HEK293 (cell line): Measurements from ENCODE around the gene RCSD1.
A peak's percentile ranks its signal among the peaks of the same experiment; 100 is the strongest.

Experiments
- BCL11B ChIP-seq: fragments of 450-650 bp; formaldehyde crosslinking; IDR thresholded peaks from 2 replicates; pipeline ENCODE4 v1.5.1; 2016; ENCODE audit warnings: low read depth, missing biosample characterization, missing genetic modification characterization
- FEZF1 ChIP-seq: fragments of 450-650 bp; formaldehyde crosslinking; IDR thresholded peaks from 2 replicates; pipeline ENCODE4 v1.5.1; 2016; ENCODE audit warnings: missing biosample characterization, missing genetic modification characterization
- GLI4 ChIP-seq: fragments of 450-650 bp; formaldehyde crosslinking; IDR thresholded peaks from 2 replicates; pipeline ENCODE4 v1.5.1; 2016; ENCODE audit warnings: missing biosample characterization, missing genetic modification characterization
- HOXC10 ChIP-seq: sonication (generic); formaldehyde crosslinking; IDR thresholded peaks from 2 replicates; pipeline ENCODE4 v1.8.1; 2023; ENCODE audit warnings: mild to moderate bottlenecking, missing genetic modification reagents
- HOXD13 ChIP-seq: sonication (generic); formaldehyde crosslinking; IDR thresholded peaks from 2 replicates; pipeline ENCODE4 v1.8.0; 2022; ENCODE audit warnings: missing genetic modification reagents, borderline replicate concordance
- TRIM28 ChIP-seq: IDR thresholded peaks from 2 replicates; pipeline ENCODE4 v1.6.1; 2011; ENCODE audit warnings: low read length, control low read depth, borderline replicate concordance
- ZNF112 ChIP-seq: fragments of 450-650 bp; formaldehyde crosslinking; IDR thresholded peaks from 2 replicates; pipeline ENCODE4 v1.5.0; 2017; ENCODE audit warnings: missing biosample characterization, missing genetic modification characterization
- ZNF155 ChIP-seq: fragments of 450-650 bp; formaldehyde crosslinking; IDR thresholded peaks from 2 replicates; pipeline ENCODE4 v1.5.1; 2016; ENCODE audit warnings: missing biosample characterization, missing genetic modification characterization
- ZNF350 ChIP-seq: fragments of 450-650 bp; formaldehyde crosslinking; IDR thresholded peaks from 2 replicates; pipeline ENCODE4 v1.5.0; 2017; ENCODE audit warnings: missing biosample characterization, mild to moderate bottlenecking, missing genetic modification characterization
- ZNF404 ChIP-seq: fragments of 450-650 bp; formaldehyde crosslinking; IDR thresholded peaks from 2 replicates; pipeline ENCODE4 v1.5.1; 2017; ENCODE audit warnings: missing biosample characterization, missing genetic modification characterization
- ZNF426 ChIP-seq: fragments of 450-650 bp; formaldehyde crosslinking; IDR thresholded peaks from 2 replicates; pipeline ENCODE4 v1.5.1; 2017; ENCODE audit warnings: missing biosample characterization, missing genetic modification characterization, mild to moderate bottlenecking, inconsistent platforms, moderate library complexity
- ZNF510 ChIP-seq: fragments of 450-650 bp; formaldehyde crosslinking; IDR thresholded peaks from 2 replicates; pipeline ENCODE4 v1.5.1; 2018; ENCODE audit warnings: mild to moderate bottlenecking, missing genetic modification characterization, missing biosample characterization; ENCODE audit not compliant: insufficient replicate concordance
- ZNF529 ChIP-seq: fragments of 450-650 bp; formaldehyde crosslinking; IDR thresholded peaks from 2 replicates; pipeline ENCODE4 v1.5.1; 2017; ENCODE audit warnings: missing genetic modification characterization, missing biosample characterization; ENCODE audit not compliant: insufficient replicate concordance
- ZNF544 ChIP-seq: fragments of 450-650 bp; formaldehyde crosslinking; IDR thresholded peaks from 2 replicates; pipeline ENCODE4 v1.5.0; 2017; ENCODE audit warnings: missing biosample characterization, missing genetic modification characterization
- ZNF548 ChIP-seq: fragments of 450-650 bp; formaldehyde crosslinking; IDR thresholded peaks from 2 replicates; pipeline ENCODE4 v1.5.1; 2016; ENCODE audit warnings: missing biosample characterization, missing genetic modification characterization
- ZNF76 ChIP-seq: fragments of 450-650 bp; formaldehyde crosslinking; IDR thresholded peaks from 2 replicates; pipeline ENCODE4; 2016; ENCODE audit warnings: low read depth, missing biosample characterization, missing genetic modification characterization, borderline replicate concordance
- ZNF777 ChIP-seq: fragments of 450-650 bp; formaldehyde crosslinking; IDR thresholded peaks from 2 replicates; pipeline ENCODE4 v1.5.1; 2017; ENCODE audit warnings: missing biosample characterization, missing genetic modification characterization, borderline replicate concordance
- TF ChIP-seq, protein P1 (sequence below): fragments of 450-650 bp; formaldehyde crosslinking; IDR thresholded peaks from 2 replicates; pipeline ENCODE4 v1.5.1; 2016; ENCODE audit warnings: missing biosample characterization, missing genetic modification characterization
- TF ChIP-seq, protein P2 (sequence below): fragments of 450-650 bp; formaldehyde crosslinking; IDR thresholded peaks from 2 replicates; pipeline ENCODE4 v1.5.1; 2017; ENCODE audit warnings: missing biosample characterization, missing genetic modification characterization
- TF ChIP-seq, protein P3 (sequence below): IDR thresholded peaks from 2 replicates; pipeline ENCODE4 v1.6.1; 2011; ENCODE audit warnings: mild to moderate bottlenecking, low read depth, low read length, borderline replicate concordance
- TF ChIP-seq, protein P4 (sequence below): fragments of 450-650 bp; formaldehyde crosslinking; IDR thresholded peaks from 2 replicates; pipeline ENCODE4 v1.5.1; 2016; ENCODE audit warnings: missing biosample characterization, missing genetic modification characterization
- TF ChIP-seq, protein P5 (sequence below): fragments of 450-650 bp; formaldehyde crosslinking; IDR thresholded peaks from 2 replicates; pipeline ENCODE4 v1.5.1; 2016; ENCODE audit warnings: missing biosample characterization, missing genetic modification characterization
- TF ChIP-seq, protein P6 (sequence below): fragments of 450-650 bp; formaldehyde crosslinking; IDR thresholded peaks from 2 replicates; pipeline ENCODE4 v1.5.1; 2016; ENCODE audit warnings: missing biosample characterization, missing genetic modification characterization, borderline replicate concordance
- TF ChIP-seq, protein P7 (sequence below): fragments of 450-650 bp; formaldehyde crosslinking; IDR thresholded peaks from 2 replicates; pipeline ENCODE4 v1.5.1; 2016; ENCODE audit warnings: missing biosample characterization, missing genetic modification characterization
- TF ChIP-seq, protein P8 (sequence below): fragments of 450-650 bp; formaldehyde crosslinking; IDR thresholded peaks from 2 replicates; pipeline ENCODE4 v1.5.1; 2016; ENCODE audit warnings: missing biosample characterization, missing genetic modification characterization

Gene RCSD1

DNA sequence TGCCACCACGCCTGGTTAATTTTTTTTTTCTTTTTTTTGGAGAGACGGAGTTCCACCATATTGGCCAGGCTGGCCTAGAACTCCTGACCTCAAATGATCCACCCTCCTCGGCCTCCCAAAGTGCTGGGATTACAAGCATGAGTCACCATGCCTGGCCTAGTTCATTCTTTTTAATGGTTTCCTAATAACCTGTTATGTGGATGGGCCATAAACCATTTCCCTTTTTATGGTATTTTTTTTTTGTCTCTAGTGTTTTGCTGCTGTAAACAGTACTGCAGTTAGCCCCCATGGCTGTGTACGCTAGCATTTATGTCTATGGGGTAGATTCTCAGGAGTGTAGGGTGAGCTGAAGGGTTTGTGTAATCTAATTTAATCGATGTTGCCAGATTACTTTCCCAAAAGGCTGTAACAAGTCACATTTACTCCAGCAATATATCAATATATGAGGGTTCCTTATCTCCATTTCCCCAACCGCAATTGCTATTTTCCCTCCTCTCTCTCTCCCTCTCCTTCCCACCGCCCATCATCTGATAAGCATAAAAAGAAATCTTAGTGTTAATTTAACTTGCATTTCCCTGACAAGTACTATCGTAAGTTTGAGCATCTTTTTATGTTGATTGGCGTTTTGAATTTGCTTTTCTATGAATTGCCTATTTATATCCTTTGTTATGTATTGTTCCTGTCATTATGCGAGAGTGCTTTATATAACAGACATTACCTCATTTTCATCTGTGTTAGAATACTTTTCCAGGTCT is 28.7 kb downstream of the RCSD1 start (continued):
- TF ChIP-seq, protein P1, sequence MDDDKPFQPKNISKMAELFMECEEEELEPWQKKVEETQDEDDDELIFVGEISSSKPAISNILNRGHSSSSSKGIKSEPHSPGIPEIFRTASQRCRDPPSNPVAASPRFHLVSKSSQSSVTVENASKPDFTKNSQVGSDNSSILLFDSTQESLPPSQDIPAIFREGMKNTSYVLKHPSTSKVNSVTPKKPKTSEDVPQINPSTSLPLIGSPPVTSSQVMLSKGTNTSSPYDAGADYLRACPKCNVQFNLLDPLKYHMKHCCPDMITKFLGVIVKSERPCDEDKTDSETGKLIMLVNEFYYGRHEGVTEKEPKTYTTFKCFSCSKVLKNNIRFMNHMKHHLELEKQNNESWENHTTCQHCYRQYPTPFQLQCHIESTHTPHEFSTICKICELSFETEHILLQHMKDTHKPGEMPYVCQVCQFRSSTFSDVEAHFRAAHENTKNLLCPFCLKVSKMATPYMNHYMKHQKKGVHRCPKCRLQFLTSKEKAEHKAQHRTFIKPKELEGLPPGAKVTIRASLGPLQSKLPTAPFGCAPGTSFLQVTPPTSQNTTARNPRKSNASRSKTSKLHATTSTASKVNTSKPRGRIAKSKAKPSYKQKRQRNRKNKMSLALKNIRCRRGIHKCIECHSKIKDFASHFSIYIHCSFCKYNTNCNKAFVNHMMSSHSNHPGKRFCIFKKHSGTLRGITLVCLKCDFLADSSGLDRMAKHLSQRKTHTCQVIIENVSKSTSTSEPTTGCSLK (tag by site-specific recombination): no peak
- TF ChIP-seq, protein P2, sequence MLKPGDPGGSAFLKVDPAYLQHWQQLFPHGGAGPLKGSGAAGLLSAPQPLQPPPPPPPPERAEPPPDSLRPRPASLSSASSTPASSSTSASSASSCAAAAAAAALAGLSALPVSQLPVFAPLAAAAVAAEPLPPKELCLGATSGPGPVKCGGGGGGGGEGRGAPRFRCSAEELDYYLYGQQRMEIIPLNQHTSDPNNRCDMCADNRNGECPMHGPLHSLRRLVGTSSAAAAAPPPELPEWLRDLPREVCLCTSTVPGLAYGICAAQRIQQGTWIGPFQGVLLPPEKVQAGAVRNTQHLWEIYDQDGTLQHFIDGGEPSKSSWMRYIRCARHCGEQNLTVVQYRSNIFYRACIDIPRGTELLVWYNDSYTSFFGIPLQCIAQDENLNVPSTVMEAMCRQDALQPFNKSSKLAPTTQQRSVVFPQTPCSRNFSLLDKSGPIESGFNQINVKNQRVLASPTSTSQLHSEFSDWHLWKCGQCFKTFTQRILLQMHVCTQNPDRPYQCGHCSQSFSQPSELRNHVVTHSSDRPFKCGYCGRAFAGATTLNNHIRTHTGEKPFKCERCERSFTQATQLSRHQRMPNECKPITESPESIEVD (tag by site-specific recombination): peak; percentile 99
- no peak for TF ChIP-seq GLI4 (tag by site-specific recombination)
- TF ChIP-seq ZNF548 (tag by site-specific recombination): no peak
- TF ChIP-seq ZNF529: no peak
- TF ChIP-seq ZNF404 (tag by site-specific recombination): no peak
- TF ChIP-seq, protein P3, sequence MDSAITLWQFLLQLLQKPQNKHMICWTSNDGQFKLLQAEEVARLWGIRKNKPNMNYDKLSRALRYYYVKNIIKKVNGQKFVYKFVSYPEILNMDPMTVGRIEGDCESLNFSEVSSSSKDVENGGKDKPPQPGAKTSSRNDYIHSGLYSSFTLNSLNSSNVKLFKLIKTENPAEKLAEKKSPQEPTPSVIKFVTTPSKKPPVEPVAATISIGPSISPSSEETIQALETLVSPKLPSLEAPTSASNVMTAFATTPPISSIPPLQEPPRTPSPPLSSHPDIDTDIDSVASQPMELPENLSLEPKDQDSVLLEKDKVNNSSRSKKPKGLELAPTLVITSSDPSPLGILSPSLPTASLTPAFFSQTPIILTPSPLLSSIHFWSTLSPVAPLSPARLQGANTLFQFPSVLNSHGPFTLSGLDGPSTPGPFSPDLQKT: no peak
- peak; percentile 93 for TF ChIP-seq BCL11B (tag by site-specific recombination)
- no peak for TF ChIP-seq ZNF112
- TF ChIP-seq HOXD13: peak; percentile 80
- TF ChIP-seq FEZF1 (tag by site-specific recombination): peak; percentile 100
- 0 out of 2 replicates have a peak, but pooled peaks have one; percentile 73 for TF ChIP-seq TRIM28
- TF ChIP-seq, protein P4, sequence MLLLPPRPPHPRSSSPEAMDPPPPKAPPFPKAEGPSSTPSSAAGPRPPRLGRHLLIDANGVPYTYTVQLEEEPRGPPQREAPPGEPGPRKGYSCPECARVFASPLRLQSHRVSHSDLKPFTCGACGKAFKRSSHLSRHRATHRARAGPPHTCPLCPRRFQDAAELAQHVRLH (tag by site-specific recombination): peak; percentile 98
- TF ChIP-seq ZNF777 (tag by site-specific recombination): no peak
- TF ChIP-seq ZNF155 (tag by site-specific recombination): no peak
- TF ChIP-seq, protein P5, sequence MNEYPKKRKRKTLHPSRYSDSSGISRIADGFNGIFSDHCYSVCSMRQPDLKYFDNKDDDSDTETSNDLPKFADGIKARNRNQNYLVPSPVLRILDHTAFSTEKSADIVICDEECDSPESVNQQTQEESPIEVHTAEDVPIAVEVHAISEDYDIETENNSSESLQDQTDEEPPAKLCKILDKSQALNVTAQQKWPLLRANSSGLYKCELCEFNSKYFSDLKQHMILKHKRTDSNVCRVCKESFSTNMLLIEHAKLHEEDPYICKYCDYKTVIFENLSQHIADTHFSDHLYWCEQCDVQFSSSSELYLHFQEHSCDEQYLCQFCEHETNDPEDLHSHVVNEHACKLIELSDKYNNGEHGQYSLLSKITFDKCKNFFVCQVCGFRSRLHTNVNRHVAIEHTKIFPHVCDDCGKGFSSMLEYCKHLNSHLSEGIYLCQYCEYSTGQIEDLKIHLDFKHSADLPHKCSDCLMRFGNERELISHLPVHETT (tag by site-specific recombination): peak; percentile 93
- TF ChIP-seq ZNF510 (tag by site-specific recombination): peak; percentile 50
- TF ChIP-seq, protein P6, sequence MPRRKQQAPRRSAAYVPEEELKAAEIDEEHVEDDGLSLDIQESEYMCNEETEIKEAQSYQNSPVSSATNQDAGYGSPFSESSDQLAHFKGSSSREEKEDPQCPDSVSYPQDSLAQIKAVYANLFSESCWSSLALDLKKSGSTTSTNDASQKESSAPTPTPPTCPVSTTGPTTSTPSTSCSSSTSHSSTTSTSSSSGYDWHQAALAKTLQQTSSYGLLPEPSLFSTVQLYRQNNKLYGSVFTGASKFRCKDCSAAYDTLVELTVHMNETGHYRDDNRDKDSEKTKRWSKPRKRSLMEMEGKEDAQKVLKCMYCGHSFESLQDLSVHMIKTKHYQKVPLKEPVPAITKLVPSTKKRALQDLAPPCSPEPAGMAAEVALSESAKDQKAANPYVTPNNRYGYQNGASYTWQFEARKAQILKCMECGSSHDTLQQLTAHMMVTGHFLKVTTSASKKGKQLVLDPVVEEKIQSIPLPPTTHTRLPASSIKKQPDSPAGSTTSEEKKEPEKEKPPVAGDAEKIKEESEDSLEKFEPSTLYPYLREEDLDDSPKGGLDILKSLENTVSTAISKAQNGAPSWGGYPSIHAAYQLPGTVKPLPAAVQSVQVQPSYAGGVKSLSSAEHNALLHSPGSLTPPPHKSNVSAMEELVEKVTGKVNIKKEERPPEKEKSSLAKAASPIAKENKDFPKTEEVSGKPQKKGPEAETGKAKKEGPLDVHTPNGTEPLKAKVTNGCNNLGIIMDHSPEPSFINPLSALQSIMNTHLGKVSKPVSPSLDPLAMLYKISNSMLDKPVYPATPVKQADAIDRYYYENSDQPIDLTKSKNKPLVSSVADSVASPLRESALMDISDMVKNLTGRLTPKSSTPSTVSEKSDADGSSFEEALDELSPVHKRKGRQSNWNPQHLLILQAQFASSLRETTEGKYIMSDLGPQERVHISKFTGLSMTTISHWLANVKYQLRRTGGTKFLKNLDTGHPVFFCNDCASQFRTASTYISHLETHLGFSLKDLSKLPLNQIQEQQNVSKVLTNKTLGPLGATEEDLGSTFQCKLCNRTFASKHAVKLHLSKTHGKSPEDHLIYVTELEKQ (tag by site-specific recombination): peak; percentile 95
- TF ChIP-seq, protein P7, sequence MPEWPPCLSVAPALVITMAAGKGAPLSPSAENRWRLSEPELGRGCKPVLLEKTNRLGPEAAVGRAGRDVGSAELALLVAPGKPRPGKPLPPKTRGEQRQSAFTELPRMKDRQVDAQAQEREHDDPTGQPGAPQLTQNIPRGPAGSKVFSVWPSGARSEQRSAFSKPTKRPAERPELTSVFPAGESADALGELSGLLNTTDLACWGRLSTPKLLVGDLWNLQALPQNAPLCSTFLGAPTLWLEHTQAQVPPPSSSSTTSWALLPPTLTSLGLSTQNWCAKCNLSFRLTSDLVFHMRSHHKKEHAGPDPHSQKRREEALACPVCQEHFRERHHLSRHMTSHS (tag by site-specific recombination): no peak; the same call in 1 of the 2 replicates
- TF ChIP-seq ZNF350 (tag by site-specific recombination): no peak
- TF ChIP-seq ZNF426 (tag by site-specific recombination): no peak
- peak; percentile 57; the same call in 1 of the 2 replicates for TF ChIP-seq ZNF76 (tag by site-specific recombination)
- TF ChIP-seq, protein P8, sequence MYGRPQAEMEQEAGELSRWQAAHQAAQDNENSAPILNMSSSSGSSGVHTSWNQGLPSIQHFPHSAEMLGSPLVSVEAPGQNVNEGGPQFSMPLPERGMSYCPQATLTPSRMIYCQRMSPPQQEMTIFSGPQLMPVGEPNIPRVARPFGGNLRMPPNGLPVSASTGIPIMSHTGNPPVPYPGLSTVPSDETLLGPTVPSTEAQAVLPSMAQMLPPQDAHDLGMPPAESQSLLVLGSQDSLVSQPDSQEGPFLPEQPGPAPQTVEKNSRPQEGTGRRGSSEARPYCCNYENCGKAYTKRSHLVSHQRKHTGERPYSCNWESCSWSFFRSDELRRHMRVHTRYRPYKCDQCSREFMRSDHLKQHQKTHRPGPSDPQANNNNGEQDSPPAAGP: peak; percentile 98
- no peak for TF ChIP-seq HOXC10 (CRISPR knock-in tag)
- TF ChIP-seq ZNF544 (tag by site-specific recombination): no peak
